B cell (primary cell): ENCODE measurements around the gene CHRNA7.
"Not testable (repeated sequence)": the region's sequence is repeated elsewhere in the genome, so short reads cannot be mapped to it uniquely, and the experiment has no call there.

ENCODE experiments used
- EZH2 ChIP-seq: IDR thresholded peaks from 2 replicates; pipeline ENCODE4 v1.6.1; 2012; ENCODE audit warnings: borderline replicate concordance, low read depth, mild to moderate bottlenecking, moderate library complexity, low read length; ENCODE audit not compliant: insufficient read depth, poor library complexity, severe bottlenecking
- TF ChIP-seq, protein P1 (sequence below): fragments of 200-600 bp; IDR thresholded peaks from one replicate; pipeline ENCODE4 v1.8.0; 2022; ENCODE audit warnings: antibody characterized with exemption, mild to moderate bottlenecking

DNA sequence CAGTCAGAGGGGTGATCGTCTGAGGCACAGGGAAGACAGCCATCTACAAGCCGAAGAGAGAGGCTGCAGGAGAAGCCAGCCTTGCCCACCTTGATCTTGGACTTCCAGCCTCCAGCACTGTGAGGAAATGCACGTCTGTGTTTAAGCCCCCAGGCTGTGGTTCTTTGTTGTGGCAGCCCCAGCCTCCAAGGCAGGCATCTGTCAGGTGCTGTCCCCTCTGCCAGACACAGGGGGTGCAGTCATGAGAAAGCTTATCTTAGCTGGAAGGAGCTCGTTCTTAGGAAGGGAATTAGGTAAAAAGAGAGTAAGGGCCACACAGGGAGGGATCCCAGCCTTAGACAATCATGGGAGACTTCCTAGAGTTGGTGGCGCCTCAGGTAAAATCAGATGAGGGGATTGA is 150.3 kb downstream of the CHRNA7 start:
- TF ChIP-seq, protein P1, sequence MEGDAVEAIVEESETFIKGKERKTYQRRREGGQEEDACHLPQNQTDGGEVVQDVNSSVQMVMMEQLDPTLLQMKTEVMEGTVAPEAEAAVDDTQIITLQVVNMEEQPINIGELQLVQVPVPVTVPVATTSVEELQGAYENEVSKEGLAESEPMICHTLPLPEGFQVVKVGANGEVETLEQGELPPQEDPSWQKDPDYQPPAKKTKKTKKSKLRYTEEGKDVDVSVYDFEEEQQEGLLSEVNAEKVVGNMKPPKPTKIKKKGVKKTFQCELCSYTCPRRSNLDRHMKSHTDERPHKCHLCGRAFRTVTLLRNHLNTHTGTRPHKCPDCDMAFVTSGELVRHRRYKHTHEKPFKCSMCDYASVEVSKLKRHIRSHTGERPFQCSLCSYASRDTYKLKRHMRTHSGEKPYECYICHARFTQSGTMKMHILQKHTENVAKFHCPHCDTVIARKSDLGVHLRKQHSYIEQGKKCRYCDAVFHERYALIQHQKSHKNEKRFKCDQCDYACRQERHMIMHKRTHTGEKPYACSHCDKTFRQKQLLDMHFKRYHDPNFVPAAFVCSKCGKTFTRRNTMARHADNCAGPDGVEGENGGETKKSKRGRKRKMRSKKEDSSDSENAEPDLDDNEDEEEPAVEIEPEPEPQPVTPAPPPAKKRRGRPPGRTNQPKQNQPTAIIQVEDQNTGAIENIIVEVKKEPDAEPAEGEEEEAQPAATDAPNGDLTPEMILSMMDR = not testable (repeated sequence)
- not testable (repeated sequence) for TF ChIP-seq EZH2
